Astrocyte (in vitro differentiated cells and primary cell): ENCODE data around the gene PSIP1. TPM values are rescaled to one million over a fixed set of nuclear protein-coding genes. Genes with fewer than 3 reads are reported as not detected.

Experiments used
- DNase-seq: peaks from one replicate; pipeline ENCODE4 v3.0.0-alpha.2; 2010; ENCODE audit warnings: low read depth
- FAIRE-seq: peaks from 2 replicates; lab custom pipeline; 2011; peaks lifted over from hg19 to GRCh38; lab: Jason Lieb, UNC
- H2AFZ ChIP-seq: 2 replicates; pipeline ENCODE4 v1.6.0; 2012; ENCODE audit warnings: low read depth, low read length, inconsistent platforms
- H3K27ac ChIP-seq: 2 replicates; pipeline ENCODE4 v1.5.1; 2011; ENCODE audit warnings: low read depth, low read length, inconsistent platforms
- H3K27me3 ChIP-seq: 2 replicates; pipeline ENCODE4 v1.6.0; 2011; ENCODE audit warnings: low read length, inconsistent platforms; ENCODE audit not compliant: insufficient read depth
- H3K36me3 ChIP-seq: 2 replicates; pipeline ENCODE4 v1.5.1; 2011; ENCODE audit warnings: low read length, inconsistent platforms; ENCODE audit not compliant: insufficient read depth
- H3K4me1 ChIP-seq: 2 replicates; pipeline ENCODE4 v1.5.1; 2011; ENCODE audit warnings: low read length, inconsistent platforms; ENCODE audit not compliant: insufficient read depth
- H3K4me2 ChIP-seq: 2 replicates; pipeline ENCODE4 v1.6.0; 2012; ENCODE audit warnings: low read length, inconsistent platforms
- H3K4me3 ChIP-seq: 2 replicates; pipeline ENCODE4 v1.5.1; 2011; ENCODE audit warnings: low read depth, mild to moderate bottlenecking, low read length, inconsistent platforms; ENCODE audit not compliant: insufficient read depth
- H3K79me2 ChIP-seq: 2 replicates; pipeline ENCODE4 v1.6.0; 2012; ENCODE audit warnings: mild to moderate bottlenecking, low read length, inconsistent platforms; ENCODE audit not compliant: insufficient read depth
- H3K9ac ChIP-seq: 2 replicates; pipeline ENCODE4 v1.6.0; 2012; ENCODE audit warnings: mild to moderate bottlenecking, low read length, inconsistent platforms
- H3K9me3 ChIP-seq: 2 replicates; pipeline ENCODE4 v1.5.1; 2012; ENCODE audit warnings: low read depth, mild to moderate bottlenecking, low read length, inconsistent platforms; ENCODE audit not compliant: insufficient read depth
- H4K20me1 ChIP-seq: 2 replicates; pipeline ENCODE4 v1.6.0; 2012; ENCODE audit warnings: low read length, inconsistent platforms; ENCODE audit not compliant: insufficient read depth
- H3K27ac Mint-ChIP-seq: one replicate; pipeline ENCODE4 v1.8.0; 2021; ENCODE audit warnings: mild to moderate bottlenecking, mixed read lengths; ENCODE audit not compliant: unreplicated experiment
- H3K27me3 Mint-ChIP-seq: one replicate; pipeline ENCODE4 v1.8.0; 2021; ENCODE audit warnings: low read depth, mixed read lengths; ENCODE audit not compliant: unreplicated experiment
- H3K36me3 Mint-ChIP-seq: one replicate; pipeline ENCODE4 v1.8.0; 2021; ENCODE audit warnings: low read depth, mixed read lengths; ENCODE audit not compliant: unreplicated experiment
- H3K4me1 Mint-ChIP-seq: one replicate; pipeline ENCODE4 v1.8.0; 2021; ENCODE audit warnings: low read depth, mixed read lengths; ENCODE audit not compliant: unreplicated experiment
- H3K4me3 Mint-ChIP-seq: one replicate; pipeline ENCODE4 v1.8.0; 2021; ENCODE audit warnings: mild to moderate bottlenecking, moderate library complexity, mixed read lengths; ENCODE audit not compliant: unreplicated experiment
- H3K9me3 Mint-ChIP-seq: one replicate; pipeline ENCODE4 v1.8.0; 2021; ENCODE audit warnings: mild to moderate bottlenecking, mixed read lengths; ENCODE audit not compliant: unreplicated experiment
- CTCF ChIP-seq: IDR thresholded peaks from 2 replicates; pipeline ENCODE4 v1.5.1; 2011; ENCODE audit warnings: low read depth, mild to moderate bottlenecking, inconsistent platforms, low read length, moderate library complexity; ENCODE audit not compliant: insufficient read depth
- EZH2 ChIP-seq: IDR thresholded peaks from 2 replicates; pipeline ENCODE4 v1.6.1; 2012; ENCODE audit warnings: mild to moderate bottlenecking, low read length, inconsistent platforms; ENCODE audit not compliant: insufficient read depth
- total RNA-seq: library from RNA; stranded (reverse); gene quantifications from 2 replicates; pipeline ENCODE4 v1.2.1, GENCODE V29; 2021

The PSIP1 gene
- total RNA-seq, 1 donor from 2014 or later: 28.5 TPM

GRCh38 chr9:15469862-15470261, 40.9 kb downstream of the PSIP1 start:
- Mint-ChIP-seq H3K36me3 (peaks cover 6% of the 10 kb centered on the region), H3K4me1 (peaks cover 5% of the 10 kb centered on the region), H3K9me3 (no peaks in the 10 kb centered on the region), H3K4me3 (no peak overlapping the region), H3K27ac (no peak overlapping the region), H3K27me3 (no peaks in the 10 kb centered on the region)
- H3K27ac ChIP-seq: no peak overlapping the region
- no peaks in the 10 kb centered on the region for H3K9me3 ChIP-seq
- no peak overlapping the region for H3K4me2 ChIP-seq
- H3K27me3 ChIP-seq: no peaks in the 10 kb centered on the region
- DNase-seq (peak; percentile 23), FAIRE-seq (no peak)
- TF ChIP-seq EZH2 (no peak), CTCF (no peak)
- H3K4me3 ChIP-seq: no peak overlapping the region
- H2AFZ ChIP-seq: no peak overlapping the region
- H4K20me1 ChIP-seq: no peaks in the 10 kb centered on the region
- H3K9ac ChIP-seq: no peak overlapping the region
- peaks cover 27% of the 10 kb centered on the region for H3K36me3 ChIP-seq
- H3K79me2 ChIP-seq: no peaks in the 10 kb centered on the region
- peaks cover 3% of the 10 kb centered on the region for H3K4me1 ChIP-seq

GRCh38 chr9:15469406-15469805, 41.4 kb downstream of the PSIP1 start:
- H3K27me3 Mint-ChIP-seq: no peaks in the 10 kb centered on the region
- H3K36me3 Mint-ChIP-seq: peaks cover 6% of the 10 kb centered on the region
- Histone ChIP-seq H3K27ac (no peak overlapping the region), H4K20me1 (no peaks in the 10 kb centered on the region), H3K4me1 (peaks cover 3% of the 10 kb centered on the region), H3K27me3 (no peaks in the 10 kb centered on the region), H3K79me2 (no peaks in the 10 kb centered on the region), H3K4me2 (no peak overlapping the region), H3K36me3 (peaks cover 29% of the 10 kb centered on the region), H3K4me3 (no peak overlapping the region), H2AFZ (no peak overlapping the region), H3K9ac (no peak overlapping the region), H3K9me3 (no peaks in the 10 kb centered on the region)
- DNase-seq (peak; percentile 10), FAIRE-seq (no peak)
- H3K4me1 Mint-ChIP-seq: peaks cover 5% of the 10 kb centered on the region
- TF ChIP-seq EZH2 (no peak), CTCF (no peak)
- no peaks in the 10 kb centered on the region for H3K9me3 Mint-ChIP-seq
- H3K4me3 Mint-ChIP-seq: no peak overlapping the region
- H3K27ac Mint-ChIP-seq: no peak overlapping the region

GRCh38 chr9:15468145-15468544, 42.6 kb downstream of the PSIP1 start:
- FAIRE-seq (no peak), DNase-seq (no peak)
- H3K4me3 Mint-ChIP-seq: no peak overlapping the region
- H3K27me3 Mint-ChIP-seq: no peaks in the 10 kb centered on the region
- no peaks in the 10 kb centered on the region for H3K27me3 ChIP-seq
- peaks cover 6% of the 10 kb centered on the region for H3K36me3 Mint-ChIP-seq
- H4K20me1 ChIP-seq: no peaks in the 10 kb centered on the region
- no peak overlapping the region for H2AFZ ChIP-seq
- H3K4me3 ChIP-seq: no peak overlapping the region
- no peaks in the 10 kb centered on the region for H3K9me3 ChIP-seq
- H3K4me1 Mint-ChIP-seq: peaks cover 5% of the 10 kb centered on the region
- peaks cover 3% of the 10 kb centered on the region for H3K4me1 ChIP-seq
- H3K4me2 ChIP-seq: no peak overlapping the region
- no peak overlapping the region for H3K27ac ChIP-seq
- peaks cover 31% of the 10 kb centered on the region for H3K36me3 ChIP-seq
- TF ChIP-seq EZH2 (no peak), CTCF (no peak)
- no peaks in the 10 kb centered on the region for H3K79me2 ChIP-seq
- no peaks in the 10 kb centered on the region for H3K9me3 Mint-ChIP-seq
- no peak overlapping the region for H3K9ac ChIP-seq
- no peak overlapping the region for H3K27ac Mint-ChIP-seq
